ES-I3 (cell line): ENCODE measurements around the gene STAU1.
"Not testable (repeated sequence)": the region's sequence is repeated elsewhere in the genome, so short reads cannot be mapped to it uniquely, and the experiment has no call there.

Experiments
- H3K36me3 ChIP-seq: 2 replicates; pipeline ENCODE4 v1.6.1; 2013; ENCODE audit warnings: mild to moderate bottlenecking, low read length, control low read depth, moderate library complexity; ENCODE audit not compliant: insufficient read depth
- H3K4me1 ChIP-seq: 2 replicates; pipeline ENCODE4 v1.6.1; 2013; ENCODE audit warnings: mild to moderate bottlenecking, control low read depth, low read length; ENCODE audit not compliant: insufficient read depth
- H3K9ac ChIP-seq: 2 replicates; pipeline ENCODE4 v1.6.1; 2013; ENCODE audit warnings: low read depth, mild to moderate bottlenecking, low read length, moderate library complexity
- H3K9me3 ChIP-seq: 2 replicates; pipeline ENCODE4 v1.6.1; 2013; ENCODE audit warnings: mild to moderate bottlenecking, low read length, moderate library complexity; ENCODE audit not compliant: control insufficient read depth, insufficient read depth

The STAU1 gene

DNA sequence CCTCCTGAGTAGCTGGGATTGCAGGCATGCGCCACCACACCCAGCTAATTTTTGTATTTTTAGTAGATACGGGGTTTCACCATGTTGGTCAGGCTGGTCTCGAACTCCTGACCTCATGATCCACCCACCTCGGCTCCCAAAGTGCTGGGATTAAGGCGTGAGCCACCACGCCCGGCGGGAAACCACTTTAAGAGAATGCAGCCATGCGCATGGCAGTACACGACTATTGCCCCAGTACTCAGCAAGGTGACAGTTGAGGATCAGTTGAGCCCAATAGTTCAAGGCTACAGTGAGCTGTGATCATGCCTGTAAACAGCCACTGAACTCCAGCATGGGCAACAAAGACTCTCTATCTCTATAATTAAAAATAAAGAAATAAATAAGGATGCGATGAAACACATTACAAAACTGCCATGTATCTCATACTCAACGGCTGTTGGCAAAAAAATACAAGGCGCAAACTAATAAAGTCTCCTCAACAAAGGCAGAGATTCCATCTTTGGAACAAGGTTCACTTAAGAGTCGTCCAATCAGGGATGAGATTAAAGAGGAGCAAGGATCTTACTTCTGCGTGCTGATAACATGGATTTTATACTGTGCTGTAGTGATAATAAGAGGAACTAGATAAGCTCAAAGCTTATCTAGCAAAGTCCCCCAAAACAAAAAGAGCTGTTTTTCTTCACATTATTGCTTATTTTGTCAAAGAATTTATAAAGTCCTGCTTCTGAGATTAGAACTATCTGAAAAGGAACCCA lies 51.1 kb downstream of the STAU1 start:
- H3K36me3 ChIP-seq: 0 out of 2 replicates have a peak, but pooled peaks cover 6% of the 10 kb centered on the region
- no peak overlapping the region for H3K9ac ChIP-seq
- peaks cover 4% of the 10 kb centered on the region; the same call in 1 of the 2 replicates for H3K4me1 ChIP-seq
- H3K9me3 ChIP-seq: no peaks in the 10 kb centered on the region

GRCh38 chr20:49134797-49135196 lies 53.3 kb downstream of the STAU1 start:
- not testable (repeated sequence) for H3K9me3 ChIP-seq, H3K36me3 ChIP-seq, H3K4me1 ChIP-seq, H3K9ac ChIP-seq

- H3K9me3 ChIP-seq: no peaks in the 10 kb centered on the region
- no peak overlapping the region for H3K9ac ChIP-seq
- no peaks in the 10 kb centered on the region; the same call in 1 of the 2 replicates for H3K36me3 ChIP-seq
- peaks cover 4% of the 10 kb centered on the region; the same call in 1 of the 2 replicates for H3K4me1 ChIP-seq
Measured at GRCh38 chr20:49133571-49133970, 54.6 kb downstream of the STAU1 start.

DNA sequence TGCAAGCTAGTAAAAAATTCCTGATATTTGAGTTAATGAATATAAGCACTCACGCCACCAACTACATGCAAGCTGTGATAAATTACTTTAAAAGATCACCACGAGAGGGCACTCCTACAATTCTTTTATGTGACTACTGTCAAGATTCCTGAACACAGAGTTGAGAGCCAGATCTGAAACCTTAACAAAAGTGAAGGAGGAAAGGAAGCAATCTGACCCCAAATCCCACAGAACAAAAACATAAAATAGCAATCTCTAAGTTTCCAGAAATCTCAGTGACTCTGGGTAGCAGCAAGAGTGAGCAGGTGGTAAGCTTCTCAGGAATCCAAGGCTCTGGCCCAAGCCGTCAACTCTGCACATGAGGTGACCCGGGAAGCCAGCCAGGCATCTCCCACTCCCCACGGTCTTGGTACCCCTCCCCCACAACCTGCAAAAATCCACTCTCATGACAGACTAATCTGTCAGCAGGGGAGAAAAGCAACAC lies 55.1 kb downstream of the STAU1 start:
- Histone ChIP-seq H3K9ac (no peak overlapping the region), H3K4me1 (peaks cover 4% of the 10 kb centered on the region; the same call in 1 of the 2 replicates), H3K36me3 (no peaks in the 10 kb centered on the region; the same call in 1 of the 2 replicates), H3K9me3 (no peaks in the 10 kb centered on the region)

DNA sequence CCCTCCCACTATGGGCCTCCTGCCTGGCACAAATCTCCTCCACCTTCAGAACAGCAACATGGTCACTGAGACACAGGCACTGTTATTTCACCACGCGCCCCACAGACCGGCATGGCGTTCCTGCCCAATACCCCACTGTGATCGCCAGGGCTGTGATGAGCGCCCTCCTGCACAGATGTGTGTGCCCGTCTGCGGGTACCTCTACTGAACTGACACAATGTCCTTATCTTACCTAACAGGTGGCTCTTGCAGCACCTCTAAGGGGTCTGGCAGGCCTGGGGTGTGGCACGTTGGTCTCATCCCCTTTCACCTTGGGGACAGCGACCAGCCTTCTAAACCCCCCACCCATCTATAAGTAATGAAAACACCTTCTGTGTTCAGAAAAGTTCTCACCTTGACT lies 64.2 kb downstream of the STAU1 start:
- no peak overlapping the region for H3K9ac ChIP-seq
- no peaks in the 10 kb centered on the region for H3K9me3 ChIP-seq
- H3K36me3 ChIP-seq: peaks cover 8% of the 10 kb centered on the region
- H3K4me1 ChIP-seq: no peaks in the 10 kb centered on the region

- H3K4me1 ChIP-seq: no peaks in the 10 kb centered on the region
- peaks cover 8% of the 10 kb centered on the region for H3K36me3 ChIP-seq
- no peaks in the 10 kb centered on the region for H3K9me3 ChIP-seq
- no peak overlapping the region for H3K9ac ChIP-seq
Measured at GRCh38 chr20:49122920-49123319, 65.2 kb downstream of the STAU1 start.

DNA sequence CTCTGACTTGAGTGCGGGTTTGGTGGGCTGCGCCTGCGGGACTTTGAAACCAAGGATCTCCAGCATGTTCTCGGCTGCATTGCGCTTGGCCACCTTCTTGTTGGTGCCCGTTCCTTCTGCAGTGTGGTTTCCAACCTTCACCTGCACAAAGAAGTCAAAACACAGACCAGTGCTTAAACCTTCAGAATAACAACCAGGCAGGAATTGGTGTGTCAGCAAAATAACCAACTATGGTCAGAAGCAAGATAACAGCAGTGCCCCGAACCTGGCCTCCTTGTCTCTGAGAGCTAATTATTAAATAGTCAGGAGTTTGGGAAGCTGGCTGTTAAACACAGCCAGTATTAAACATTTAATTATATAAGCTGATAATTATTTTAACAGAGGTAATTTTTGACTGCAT lies 68.1 kb downstream of the STAU1 start:
- Histone ChIP-seq H3K4me1 (no peaks in the 10 kb centered on the region), H3K9me3 (no peaks in the 10 kb centered on the region), H3K9ac (no peak overlapping the region), H3K36me3 (peaks cover 17% of the 10 kb centered on the region)

DNA sequence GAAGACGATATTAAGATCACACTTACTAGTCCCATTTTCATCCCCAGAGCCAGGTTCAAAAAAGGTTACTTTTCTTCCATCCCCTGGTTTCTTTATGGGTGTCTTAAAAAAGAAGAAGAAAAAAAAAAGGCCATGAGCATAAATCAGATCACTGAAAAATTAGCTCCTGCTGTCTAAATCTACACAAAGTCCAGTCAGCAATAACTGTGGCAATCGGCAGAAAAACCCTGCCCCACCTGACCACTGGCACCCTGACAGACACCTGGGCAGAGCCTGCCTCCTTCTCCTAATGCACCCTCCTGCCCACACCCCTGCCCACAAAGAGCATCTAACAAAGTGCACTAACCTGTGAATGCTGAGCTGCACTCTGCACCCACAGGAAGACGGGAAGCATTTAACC lies 69.8 kb downstream of the STAU1 start:
- Histone ChIP-seq H3K9ac (no peak overlapping the region), H3K36me3 (peaks cover 9% of the 10 kb centered on the region), H3K9me3 (no peaks in the 10 kb centered on the region), H3K4me1 (no peaks in the 10 kb centered on the region)

GRCh38 chr20:49115564-49115963 lies 72.6 kb downstream of the STAU1 start:
- no peaks in the 10 kb centered on the region for H3K9me3 ChIP-seq
- peaks cover 9% of the 10 kb centered on the region for H3K36me3 ChIP-seq
- no peak overlapping the region for H3K9ac ChIP-seq
- H3K4me1 ChIP-seq: peaks cover 5% of the 10 kb centered on the region; the same call in 1 of the 2 replicates

- Histone ChIP-seq H3K36me3 (peaks cover 9% of the 10 kb centered on the region), H3K9me3 (no peaks in the 10 kb centered on the region), H3K4me1 (peaks cover 5% of the 10 kb centered on the region; the same call in 1 of the 2 replicates), H3K9ac (no peak overlapping the region)
Measured at GRCh38 chr20:49112596-49113274, 75.4 kb downstream of the STAU1 start.

- no peaks in the 10 kb centered on the region for H3K9me3 ChIP-seq
- no peak overlapping the region for H3K9ac ChIP-seq
- H3K36me3 ChIP-seq: peaks cover 3% of the 10 kb centered on the region
- H3K4me1 ChIP-seq: peaks cover 5% of the 10 kb centered on the region; the same call in 1 of the 2 replicates
Measured at GRCh38 chr20:49110767-49111694, 77.1 kb downstream of the STAU1 start.

- H3K9ac ChIP-seq: no peak overlapping the region
- H3K9me3 ChIP-seq: no peaks in the 10 kb centered on the region
- no peaks in the 10 kb centered on the region for H3K4me1 ChIP-seq
- peaks cover 29% of the 10 kb centered on the region for H3K36me3 ChIP-seq
Measured at GRCh38 chr20:49106328-49106727, 81.8 kb downstream of the STAU1 start.

DNA sequence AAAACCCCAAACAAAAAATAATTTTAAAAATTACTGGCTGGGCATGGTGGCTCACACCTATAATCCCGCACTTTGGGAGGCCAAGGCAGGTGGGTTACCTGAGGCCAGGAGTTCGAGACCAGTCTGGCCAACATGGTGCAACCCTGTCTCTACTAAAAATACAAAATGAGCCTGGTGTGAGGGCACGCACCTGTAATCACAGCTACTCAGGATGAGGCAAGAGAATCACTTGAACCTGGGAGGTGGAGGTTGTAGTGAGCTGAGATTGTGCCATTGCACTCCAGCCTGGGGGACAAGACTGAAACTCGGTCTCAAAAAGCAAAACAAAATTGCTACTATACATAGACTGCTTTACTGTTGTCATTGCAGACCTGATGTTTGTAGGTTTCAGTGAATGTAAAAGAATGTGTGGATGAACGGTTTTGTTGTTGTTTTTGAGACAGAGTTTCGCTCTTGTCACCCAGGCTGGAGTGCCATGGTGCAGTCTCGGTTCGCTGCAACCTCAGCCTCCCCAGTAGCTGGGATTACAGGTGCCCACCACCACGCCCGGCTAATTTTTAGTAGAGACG lies 83.1 kb downstream of the STAU1 start:
- not testable (repeated sequence) for H3K9ac ChIP-seq, H3K4me1 ChIP-seq, H3K9me3 ChIP-seq
- peaks cover 37% of the 10 kb centered on the region for H3K36me3 ChIP-seq

GRCh38 chr20:49104365-49104648 lies 83.8 kb downstream of the STAU1 start:
- H3K36me3 ChIP-seq: peaks cover 41% of the 10 kb centered on the region
- no peaks in the 10 kb centered on the region for H3K4me1 ChIP-seq
- H3K9me3 ChIP-seq: no peaks in the 10 kb centered on the region
- H3K9ac ChIP-seq: no peak overlapping the region
